Spleen (tissue), 11 donors: Measurements from ENCODE around the gene CYP26A1. TPM values are rescaled to one million over a fixed set of nuclear protein-coding genes. Genes with fewer than 3 reads are reported as not detected.
"Not testable (repeated sequence)": the region's sequence is repeated elsewhere in the genome, so short reads cannot be mapped to it uniquely, and the experiment has no call there.

Experiments used
- DNase-seq: peaks from one replicate; pipeline ENCODE4 v3.0.0-alpha.2; 2020
- H3K27ac ChIP-seq, 8 donors: fragments of 200-600 bp; sonication (generic) in 7 of 8; 1 replicate in 4 of 8; 2 replicates in 4 of 8; pipeline versions ENCODE4 v1.5.0 to v1.8.0; 2016 to 2021; ENCODE audit warnings: inconsistent platforms in 4 of 8, mild to moderate bottlenecking in 4 of 8, moderate library complexity in 1 of 8
- H3K27me3 ChIP-seq, 7 donors: fragments of 200-600 bp; sonication (generic) in 6 of 7; replicated peaks in 1 of 7; 1 replicate in 4 of 7; 2 replicates in 3 of 7; pipeline versions ENCODE4 v1.5.0 to v1.8.0; 2016 to 2021; ENCODE audit warnings: inconsistent platforms in 3 of 7, mild to moderate bottlenecking in 1 of 7
- H3K36me3 ChIP-seq, 6 donors: fragments of 200-600 bp; sonication (generic) in 5 of 6; 1 replicate in 4 of 6; 2 replicates in 2 of 6; pipeline versions ENCODE4 v1.5.0 to v1.8.0; 2016 to 2021; ENCODE audit warnings: inconsistent platforms in 2 of 6
- H3K4me1 ChIP-seq, 6 donors: fragments of 200-600 bp; sonication (generic) in 5 of 6; 1 replicate in 3 of 6; 2 replicates in 3 of 6; pipeline versions ENCODE4 v1.5.0 to v1.8.0; 2016 to 2021; ENCODE audit warnings: inconsistent platforms in 3 of 6
- H3K4me3 ChIP-seq, 8 donors: fragments of 200-600 bp; sonication (generic) in 7 of 8; 1 replicate in 4 of 8; 2 replicates in 4 of 8; pipeline versions ENCODE4 v1.5.0 to v1.8.0; 2016 to 2021; ENCODE audit warnings: inconsistent platforms in 4 of 8, mild to moderate bottlenecking in 4 of 8, moderate library complexity in 2 of 8
- H3K9me3 ChIP-seq, 8 donors: fragments of 200-600 bp; sonication (generic) in 7 of 8; 1 replicate in 4 of 8; 2 replicates in 4 of 8; pipeline versions ENCODE4 v1.5.0 to v1.8.0; 2016 to 2021; ENCODE audit warnings: inconsistent platforms in 4 of 8
- POLR2A ChIP-seq, 3 donors: fragments of 450-650 bp; IDR thresholded peaks; one replicate each; pipeline ENCODE4 v1.5.1; 2017; ENCODE audit warnings: antibody characterized with exemption in 3 of 3, mild to moderate bottlenecking in 1 of 3
- POLR2AphosphoS5 ChIP-seq, 3 donors: sonication (generic); formaldehyde crosslinking; IDR thresholded peaks; one replicate each; pipeline ENCODE4 v1.5.1; 2017; ENCODE audit warnings: antibody characterized with exemption in 3 of 3
- WGBS, 5 donors: extraction: QIAGEN DNeasy Blood & Tissue Kit in 3 of 5; methylation state at CpG; one replicate each; pipeline versions ENCODE4 v1.1.5 to v1.1.7; 2013 to 2018; 5-methylcytosine and 5-hydroxymethylcytosine counted together
- intact Hi-C: fragments of 100-400 bp; cut with DNase I; formaldehyde crosslinking; loops from one replicate; pipeline ENCODE4 v1.15.0; 2023; ENCODE audit warnings: low total_unique reads
- polyA plus RNA-seq, 3 donors: library from polyadenylated mRNA; stranded (reverse); fragments of 200-250 nt; gene quantifications; one replicate each; pipeline ENCODE4 v1.2.1, GENCODE V29; 2013
- total RNA-seq, 7 donors: library from RNA; depleted of rRNA in 3 of 7; stranded (reverse); fragments of >200 nt in 3 of 7; fragmentation: NEBNext Ultra II Directional in 4 of 7; extraction: Animal tissue kit (Norgen Biotek cat#: 25700) in 4 of 7; gene quantifications; one replicate each; pipeline versions ENCODE4 v1.1.0 to v1.2.1, GENCODE V29; 2016 to 2021
- TF ChIP-seq, protein P1 (sequence below), 11 experiments: fragments of 200-600 bp in 7 of 11; fragments of 450-650 bp in 4 of 11; sonication (generic) in 4 of 11; IDR thresholded peaks in 8 of 11; conservative IDR thresholded peaks in 3 of 11; 1 replicate in 7 of 11; 2 replicates in 4 of 11; pipeline versions ENCODE4 v1.4.0 to v1.8.0; 2016 to 2021; ENCODE audit warnings: antibody characterized with exemption in 11 of 11, inconsistent platforms in 4 of 11, mild to moderate bottlenecking in 1 of 11
- donor health status: healthy with polysubstance abuse.
- donor health status: DM: no; HTN: no; CAD: no; lungs with moderate emphysema.
- donor health status: DM: no; HTN: no; CAD: no.
- donor health status: Bipolar disorder and iron deficiency.
- donor health status: healthy.
- donor health status: DM: no; HTN: no; CAD: no.
- donor health status: DM: yes; HTN: yes; CAD: no.

The CYP26A1 gene
- total and polyA plus RNA-seq, 10 donors, result 0.03 to 0.22 (median 0.20) TPM; not detected in 6

DNA sequence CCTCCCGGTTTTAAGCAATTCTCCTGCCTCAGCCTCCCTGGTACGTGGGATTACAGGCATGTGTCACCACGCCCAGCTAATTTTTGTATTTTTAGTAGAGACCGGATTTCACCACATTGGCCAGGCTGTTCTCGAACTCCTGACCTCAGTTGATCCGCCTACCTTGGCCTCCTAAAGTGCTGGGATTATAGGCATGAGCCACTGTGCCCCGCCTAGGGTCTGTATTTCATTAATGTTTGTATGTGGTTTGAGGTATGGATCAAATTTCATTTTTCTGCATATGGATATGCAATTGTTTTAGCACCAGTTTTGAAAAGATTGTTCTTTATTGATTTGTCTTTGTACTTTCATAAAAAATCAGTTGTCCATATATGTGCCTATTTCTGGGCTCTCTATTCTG is 26.0 kb downstream of the CYP26A1 start:
- Histone ChIP-seq H3K27ac (no peak overlapping the region), H3K4me1 (no peaks in the 10 kb centered on the region), H3K4me3 (no peak overlapping the region), H3K9me3 (peaks cover 0 to 7% (median 3%) of the 10 kb centered on the region in 8 donors), H3K27me3 (no peaks in the 10 kb centered on the region), H3K36me3 (no peaks in the 10 kb centered on the region)
- 76 to 94% (median 90%) methylated on average over 7 of the region's 7 CpGs for WGBS, 5 donors
- intact Hi-C loops, result no loop called here
- no peak for TF ChIP-seq POLR2AphosphoS5 (IDR thresholded peaks at IDR 0.05)
- TF ChIP-seq POLR2A (IDR thresholded peaks at IDR 0.05), result no peak
- TF ChIP-seq, protein P1, sequence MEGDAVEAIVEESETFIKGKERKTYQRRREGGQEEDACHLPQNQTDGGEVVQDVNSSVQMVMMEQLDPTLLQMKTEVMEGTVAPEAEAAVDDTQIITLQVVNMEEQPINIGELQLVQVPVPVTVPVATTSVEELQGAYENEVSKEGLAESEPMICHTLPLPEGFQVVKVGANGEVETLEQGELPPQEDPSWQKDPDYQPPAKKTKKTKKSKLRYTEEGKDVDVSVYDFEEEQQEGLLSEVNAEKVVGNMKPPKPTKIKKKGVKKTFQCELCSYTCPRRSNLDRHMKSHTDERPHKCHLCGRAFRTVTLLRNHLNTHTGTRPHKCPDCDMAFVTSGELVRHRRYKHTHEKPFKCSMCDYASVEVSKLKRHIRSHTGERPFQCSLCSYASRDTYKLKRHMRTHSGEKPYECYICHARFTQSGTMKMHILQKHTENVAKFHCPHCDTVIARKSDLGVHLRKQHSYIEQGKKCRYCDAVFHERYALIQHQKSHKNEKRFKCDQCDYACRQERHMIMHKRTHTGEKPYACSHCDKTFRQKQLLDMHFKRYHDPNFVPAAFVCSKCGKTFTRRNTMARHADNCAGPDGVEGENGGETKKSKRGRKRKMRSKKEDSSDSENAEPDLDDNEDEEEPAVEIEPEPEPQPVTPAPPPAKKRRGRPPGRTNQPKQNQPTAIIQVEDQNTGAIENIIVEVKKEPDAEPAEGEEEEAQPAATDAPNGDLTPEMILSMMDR (IDR thresholded peaks at IDR 0.05 in 8 of 11, conservative IDR thresholded peaks at IDR 0.05 in 3 of 11), result no peak
- DNase-seq, result no peak

DNA sequence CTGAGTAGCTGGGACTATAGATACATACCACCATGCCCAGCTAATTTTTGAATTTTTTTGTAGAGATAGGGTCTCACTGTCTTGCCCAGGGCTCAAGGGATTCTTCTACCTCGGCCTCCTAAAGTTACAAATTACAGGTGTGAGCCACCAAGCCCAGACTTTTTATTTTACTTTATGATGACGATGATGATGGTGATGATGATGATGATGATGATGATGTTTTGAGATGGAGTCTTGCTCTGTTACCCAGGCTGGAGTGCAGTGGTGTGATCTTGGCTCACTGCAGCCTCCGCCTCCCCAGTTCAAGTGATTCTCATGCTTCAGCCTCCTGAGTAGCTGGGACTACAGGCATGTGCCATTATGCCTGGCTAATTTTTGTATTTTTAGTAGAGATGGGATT is 27.5 kb downstream of the CYP26A1 start:
- H3K27me3 ChIP-seq, H3K27ac ChIP-seq, H3K36me3 ChIP-seq, DNase-seq, H3K4me3 ChIP-seq, intact Hi-C loops, H3K9me3 ChIP-seq, H3K4me1 ChIP-seq: not testable (repeated sequence)
- WGBS, 5 donors, result 85 to 98% (median 92%) methylated on average over 2 to 3 of the region's 3 CpGs

DNA sequence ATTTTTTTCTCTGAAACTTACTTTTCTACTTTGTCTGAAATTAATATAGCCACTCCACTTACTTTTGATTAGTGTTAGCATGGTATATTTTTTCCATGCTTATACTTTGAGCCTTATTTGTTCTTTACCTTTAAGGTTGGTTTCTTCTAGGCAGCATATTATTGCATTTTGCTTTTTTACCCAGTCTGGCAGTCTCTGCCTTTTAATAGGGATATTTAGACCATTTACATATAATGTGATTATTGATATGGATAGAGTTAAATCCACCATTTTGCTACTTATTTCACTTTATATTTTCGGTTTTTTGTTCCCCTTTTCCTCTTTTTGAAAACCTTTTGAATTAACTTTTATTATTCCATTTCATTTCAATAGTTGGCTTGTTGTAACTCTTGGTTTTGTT is 30.3 kb downstream of the CYP26A1 start:
- Histone ChIP-seq H3K9me3 (peaks cover 0 to 7% (median 3%) of the 10 kb centered on the region in 8 donors), H3K4me1 (no peaks in the 10 kb centered on the region), H3K27me3 (no peaks in the 10 kb centered on the region), H3K4me3 (no peak overlapping the region), H3K36me3 (no peaks in the 10 kb centered on the region), H3K27ac (no peak overlapping the region)
- TF ChIP-seq POLR2A (IDR thresholded peaks at IDR 0.05) (no peak), POLR2AphosphoS5 (IDR thresholded peaks at IDR 0.05) (no peak)
- TF ChIP-seq, protein P1 (IDR thresholded peaks at IDR 0.05 in 8 of 11, conservative IDR thresholded peaks at IDR 0.05 in 3 of 11), result no peak
- WGBS, 5 donors, result 78 to 90% (median 89%) methylated on average over 1 of the region's 1 CpG
- no peak for DNase-seq
- intact Hi-C loops, result no loop called here

DNA sequence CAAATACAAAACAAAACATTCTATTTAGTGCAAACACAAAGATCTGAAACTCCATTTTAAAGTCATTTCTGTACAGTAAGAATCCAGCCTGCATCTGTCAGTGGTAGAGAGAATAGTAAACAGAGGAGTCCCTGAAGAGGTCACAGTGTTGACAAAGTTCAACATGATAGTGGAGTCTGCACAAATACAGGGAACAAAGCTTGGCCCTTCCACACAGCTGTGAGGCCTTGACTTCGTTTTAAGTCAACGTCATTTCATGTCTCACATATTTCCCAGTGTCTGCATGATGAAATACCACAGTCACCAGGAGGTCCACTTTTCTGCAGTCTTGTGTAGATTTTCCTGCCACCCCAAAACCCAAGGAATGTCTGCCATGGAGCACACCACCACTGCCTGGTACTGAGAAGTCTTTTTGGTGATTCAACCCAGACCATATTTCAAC is 33.0 kb downstream of the CYP26A1 start:
- no peak overlapping the region for H3K4me3 ChIP-seq
- no peaks in the 10 kb centered on the region for H3K36me3 ChIP-seq
- no peaks in the 10 kb centered on the region for H3K4me1 ChIP-seq
- 58 to 75% (median 70%) methylated on average over 2 of the region's 2 CpGs for WGBS, 5 donors
- TF ChIP-seq, protein P1 (IDR thresholded peaks at IDR 0.05 in 8 of 11, conservative IDR thresholded peaks at IDR 0.05 in 3 of 11), result no peak
- TF ChIP-seq POLR2A (IDR thresholded peaks at IDR 0.05) (no peak), POLR2AphosphoS5 (IDR thresholded peaks at IDR 0.05) (no peak)
- H3K27me3 ChIP-seq, result no peaks in the 10 kb centered on the region
- intact Hi-C loops, result no loop called here
- peaks cover 0 to 7% (median 3%) of the 10 kb centered on the region in 8 donors for H3K9me3 ChIP-seq
- no peak for DNase-seq
- no peak overlapping the region for H3K27ac ChIP-seq
